Activated CD4-positive, alpha-beta T cell treated with anti-CD3 and anti-CD28 coated beads, Interleukin-2, amount 10 ng/mL, durations not matched to agents 7 days and 5 days (primary cell): ENCODE results near the gene ASB9. TPM values are rescaled to one million over a fixed set of nuclear protein-coding genes. Genes with fewer than 3 reads are reported as not detected.
A peak's percentile ranks its signal among the peaks of the same experiment; 100 is the strongest.
"Not testable (repeated sequence)": the region's sequence is repeated elsewhere in the genome, so short reads cannot be mapped to it uniquely, and the experiment has no call there.

Source experiments
- CTCF ChIA-PET: fragments of 350-600 bp; sonication (Branson Sonifier 250); formaldehyde crosslinking; loops from one replicate; lab custom pipeline; 2021; ENCODE audit warnings: antibody characterized with exemption; lab: Charles Lee
- POLR2A ChIA-PET: fragments of 350-600 bp; sonication (Branson Sonifier 250); formaldehyde crosslinking; loops from one replicate; lab custom pipeline; 2021; ENCODE audit warnings: antibody characterized with exemption; lab: Charles Lee
- DNase-seq: peaks from one replicate; pipeline ENCODE4 v3.0.0-alpha.2; 2020
- H3K27ac Mint-ChIP-seq: one replicate; pipeline ENCODE4 v1.8.0; 2021; ENCODE audit warnings: mild to moderate bottlenecking, moderate library complexity, mixed read lengths
- H3K27me3 Mint-ChIP-seq: one replicate; pipeline ENCODE4 v1.8.0; 2021; ENCODE audit warnings: mixed read lengths
- H3K36me3 Mint-ChIP-seq: one replicate; pipeline ENCODE4 v1.8.0; 2021; ENCODE audit warnings: low read depth, mixed read lengths
- H3K4me1 Mint-ChIP-seq: one replicate; pipeline ENCODE4 v1.8.0; 2021; ENCODE audit warnings: mixed read lengths
- H3K4me3 Mint-ChIP-seq: one replicate; pipeline ENCODE4 v1.8.0; 2021; ENCODE audit warnings: mild to moderate bottlenecking, moderate library complexity, mixed read lengths
- H3K9me3 Mint-ChIP-seq: one replicate; pipeline ENCODE4 v1.8.0; 2021; ENCODE audit warnings: mixed read lengths
- total RNA-seq, 2 experiments: library from RNA; stranded (reverse); gene quantifications; one replicate each; pipeline ENCODE4 v1.2.3, GENCODE V29; 2021

The ASB9 gene, protein sequence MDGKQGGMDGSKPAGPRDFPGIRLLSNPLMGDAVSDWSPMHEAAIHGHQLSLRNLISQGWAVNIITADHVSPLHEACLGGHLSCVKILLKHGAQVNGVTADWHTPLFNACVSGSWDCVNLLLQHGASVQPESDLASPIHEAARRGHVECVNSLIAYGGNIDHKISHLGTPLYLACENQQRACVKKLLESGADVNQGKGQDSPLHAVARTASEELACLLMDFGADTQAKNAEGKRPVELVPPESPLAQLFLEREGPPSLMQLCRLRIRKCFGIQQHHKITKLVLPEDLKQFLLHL
- under 1 TPM; 0.44 to 0.67 TPM for total RNA-seq

DNA sequence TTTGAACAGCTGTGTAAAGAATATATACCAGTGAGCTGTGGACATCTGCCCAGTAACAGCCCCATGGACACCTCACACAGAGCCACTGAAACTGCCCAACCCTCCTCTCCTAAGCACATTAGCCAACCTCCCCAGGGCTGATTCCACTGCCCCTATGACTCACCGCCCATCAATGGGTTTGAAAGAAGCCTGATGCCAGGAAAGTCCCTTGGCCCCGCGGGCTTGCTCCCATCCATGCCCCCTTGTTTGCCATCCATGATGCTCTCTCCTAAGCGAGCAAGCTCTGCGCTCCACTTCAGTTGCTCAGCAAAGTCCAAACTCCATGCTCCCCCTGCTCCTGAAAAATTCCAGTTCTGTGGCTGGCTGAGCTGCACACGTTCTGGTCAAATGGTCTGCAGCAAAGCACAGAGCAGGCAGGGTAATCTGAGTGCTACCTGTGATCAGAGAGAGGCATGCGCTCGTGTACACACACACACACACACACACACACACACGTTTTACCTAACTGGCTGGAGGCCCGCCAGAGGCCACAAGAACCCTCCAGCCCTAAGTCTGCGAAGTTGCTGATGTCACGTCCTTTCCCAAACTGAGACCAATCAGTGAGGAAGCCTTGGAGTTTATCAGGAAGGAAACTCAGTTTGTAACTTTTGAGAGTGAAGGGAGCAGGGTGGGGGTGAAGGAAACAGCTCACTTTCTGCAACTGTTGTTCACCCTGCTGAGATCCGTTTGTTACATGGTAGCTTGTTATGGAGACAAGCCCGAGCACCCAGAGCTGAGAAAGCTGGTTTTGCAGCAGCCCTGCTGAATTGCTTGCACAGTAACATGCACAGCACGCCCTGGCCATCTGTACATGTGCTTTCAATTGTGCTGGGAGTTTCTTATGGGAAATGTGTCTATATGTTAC is at the start of gene ASB9:
TSS of gene ASB9 (minus strand) at position 466 of the 904 bp plus-strand sequence. CDS start at position 257, 209 bp downstream.
- no peaks in the 10 kb centered on the region for H3K9me3 Mint-ChIP-seq
- H3K4me1 Mint-ChIP-seq: peaks cover 10% of the 10 kb centered on the region
- peak within 1 kb of the TSS; percentile 54 for H3K27ac Mint-ChIP-seq
- ChIA-PET CTCF (interaction anchor here (0.8 kb wide), 1 partner anchor 62 kb away, joined by 3 read pairs; no protein-coding TSS in a partner anchor), POLR2A (no interaction called here)
- no peaks in the 10 kb centered on the region for H3K36me3 Mint-ChIP-seq
- no peak for DNase-seq
- no peaks in the 10 kb centered on the region for H3K27me3 Mint-ChIP-seq
- no peak within 1 kb of the TSS for H3K4me3 Mint-ChIP-seq

DNA sequence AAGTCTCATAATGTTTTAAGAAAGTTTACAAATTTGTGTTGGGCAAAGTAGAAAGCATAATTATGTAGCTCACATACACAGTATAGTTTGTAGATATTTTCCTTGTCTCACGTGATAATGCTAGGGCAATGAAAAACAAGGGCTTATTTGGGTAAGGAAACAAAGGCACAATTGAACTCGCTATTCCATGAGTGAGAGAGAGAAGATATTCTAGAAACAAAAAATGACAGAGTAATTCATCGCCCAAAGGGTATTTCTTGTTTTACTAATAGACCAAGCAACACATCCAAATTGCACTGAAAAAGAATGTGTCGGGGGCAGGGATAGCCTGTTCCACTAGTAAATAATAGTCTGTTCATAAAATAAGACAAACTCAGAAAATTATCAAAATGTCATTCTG is 49.2 kb upstream of the ASB9 start:
- no peaks in the 10 kb centered on the region for H3K4me1 Mint-ChIP-seq
- no peaks in the 10 kb centered on the region for H3K27me3 Mint-ChIP-seq
- H3K36me3 Mint-ChIP-seq: peaks cover 15% of the 10 kb centered on the region
- no peaks in the 10 kb centered on the region for H3K9me3 Mint-ChIP-seq
- H3K27ac Mint-ChIP-seq: no peak overlapping the region
- no peak overlapping the region for H3K4me3 Mint-ChIP-seq
- no peak for DNase-seq
- ChIA-PET CTCF (no interaction called here), POLR2A (no interaction called here)

DNA sequence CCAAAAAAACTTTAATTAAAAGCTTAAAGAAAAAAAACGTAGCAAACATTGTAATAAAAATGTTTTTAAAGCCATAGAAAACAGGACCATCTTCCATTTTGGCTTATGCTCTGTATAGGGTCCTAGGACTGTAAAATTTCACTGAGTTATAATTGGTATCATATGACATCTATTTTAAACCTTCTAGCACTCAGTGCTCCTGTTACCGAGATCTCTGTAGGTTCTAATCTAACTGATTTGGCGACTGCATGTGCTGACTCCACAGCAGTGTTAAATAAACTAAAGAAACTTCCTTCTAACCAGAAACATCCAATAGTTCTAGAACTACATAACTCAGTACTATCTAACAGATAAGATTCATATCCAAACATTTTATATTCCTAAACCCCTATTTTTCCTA is 45.6 kb upstream of the ASB9 start, which contains the start of gene ASB11:
TSS of gene ASB11 (minus strand) at position 132 of the 400 bp plus-strand sequence. CDS start at position 97, 35 bp downstream.
- H3K9me3 Mint-ChIP-seq: no peaks in the 10 kb centered on the region
- H3K4me1 Mint-ChIP-seq: no peaks in the 10 kb centered on the region
- POLR2A ChIA-PET: no interaction called here

DNA sequence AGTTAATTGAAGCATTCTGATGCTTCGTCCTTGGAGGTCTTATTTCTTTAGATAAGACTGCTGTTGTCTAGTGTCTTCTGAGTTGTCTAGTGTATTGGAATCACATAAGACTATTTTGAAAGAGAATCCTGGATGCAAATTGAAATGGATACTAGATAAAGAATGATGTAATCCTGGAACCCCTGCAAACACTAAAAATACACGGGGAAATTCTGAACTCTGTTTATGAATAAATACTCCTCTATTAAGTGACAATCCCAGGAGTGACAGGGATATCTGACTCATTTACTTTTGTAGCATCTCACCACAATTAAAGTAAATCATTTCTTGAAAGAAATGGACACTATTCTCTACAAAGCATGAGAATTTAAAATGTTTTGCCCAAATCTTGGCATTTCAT is 44.6 kb upstream of the ASB9 start:
- peaks cover 5% of the 10 kb centered on the region for H3K36me3 Mint-ChIP-seq

More for the DNA sequence above, 45.6 kb upstream of the ASB9 start, which contains the start of gene ASB11:
- Mint-ChIP-seq H3K27me3 (no peaks in the 10 kb centered on the region), H3K27ac (no peak within 1 kb of the TSS), H3K36me3 (peaks cover 9% of the 10 kb centered on the region), H3K4me3 (no peak within 1 kb of the TSS)
- DNase-seq: no peak
- CTCF ChIA-PET: no interaction called here

DNA sequence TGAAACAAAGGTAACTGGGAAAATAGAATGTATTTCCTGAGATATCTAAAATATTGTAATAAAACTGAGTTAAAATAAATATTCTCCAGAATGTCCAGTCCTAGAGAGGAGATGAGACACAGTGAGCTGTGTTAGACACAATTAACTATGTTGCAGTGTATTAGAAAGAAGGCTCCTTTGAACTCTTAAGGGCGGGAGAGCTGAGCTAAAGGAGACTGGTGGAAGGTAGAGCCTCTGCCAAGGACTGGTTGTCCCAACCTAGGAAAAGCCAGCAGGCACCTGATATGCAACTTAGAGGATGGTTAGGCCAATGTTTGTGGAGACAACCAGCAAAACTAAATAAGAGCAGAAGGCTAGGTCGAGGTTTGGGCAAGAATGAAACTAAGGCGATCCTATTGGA is 41.2 kb upstream of the ASB9 start:
- ChIA-PET POLR2A (no interaction called here), CTCF (interaction anchor here (0.5 to 1.1 kb wide), 2 partner anchors 202 to 1781 kb away, joined by 3 to 5 read pairs; no protein-coding TSS in a partner anchor)
- Mint-ChIP-seq H3K9me3 (no peaks in the 10 kb centered on the region), H3K27ac (no peak overlapping the region), H3K36me3 (no peaks in the 10 kb centered on the region), H3K4me1 (no peaks in the 10 kb centered on the region), H3K27me3 (no peaks in the 10 kb centered on the region), H3K4me3 (no peak overlapping the region)
- no peak for DNase-seq

More for the DNA sequence above, 44.6 kb upstream of the ASB9 start:
- POLR2A ChIA-PET: no interaction called here
- Mint-ChIP-seq H3K27me3 (no peaks in the 10 kb centered on the region), H3K27ac (no peak overlapping the region), H3K4me3 (no peak overlapping the region), H3K4me1 (no peaks in the 10 kb centered on the region), H3K9me3 (no peaks in the 10 kb centered on the region)
- DNase-seq: no peak
- CTCF ChIA-PET: no interaction called here

DNA sequence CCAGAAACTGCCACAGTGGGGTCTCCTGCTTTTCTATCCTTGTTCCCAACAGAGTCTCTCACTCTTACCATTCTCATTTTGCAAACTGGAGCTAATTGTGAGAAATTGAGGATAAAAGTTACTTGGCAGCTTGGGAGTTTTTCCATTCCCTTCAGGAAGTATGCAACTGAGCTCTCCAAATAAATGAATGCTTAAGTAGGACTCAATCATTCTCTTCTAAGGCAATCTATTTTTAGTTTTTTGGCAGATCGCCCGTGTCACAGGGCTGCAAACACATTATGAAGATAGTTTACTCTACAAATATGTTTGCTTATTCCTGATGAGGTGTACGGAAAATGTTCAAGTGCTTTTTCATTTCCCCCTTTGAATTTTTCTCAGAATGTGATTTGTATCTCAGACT is 40.2 kb upstream of the ASB9 start:
- Mint-ChIP-seq H3K27me3 (no peaks in the 10 kb centered on the region), H3K36me3 (no peaks in the 10 kb centered on the region), H3K4me3 (no peak overlapping the region), H3K4me1 (no peaks in the 10 kb centered on the region), H3K9me3 (no peaks in the 10 kb centered on the region), H3K27ac (no peak overlapping the region)
- CTCF ChIA-PET: no interaction called here
- POLR2A ChIA-PET: no interaction called here
- DNase-seq: no peak

DNA sequence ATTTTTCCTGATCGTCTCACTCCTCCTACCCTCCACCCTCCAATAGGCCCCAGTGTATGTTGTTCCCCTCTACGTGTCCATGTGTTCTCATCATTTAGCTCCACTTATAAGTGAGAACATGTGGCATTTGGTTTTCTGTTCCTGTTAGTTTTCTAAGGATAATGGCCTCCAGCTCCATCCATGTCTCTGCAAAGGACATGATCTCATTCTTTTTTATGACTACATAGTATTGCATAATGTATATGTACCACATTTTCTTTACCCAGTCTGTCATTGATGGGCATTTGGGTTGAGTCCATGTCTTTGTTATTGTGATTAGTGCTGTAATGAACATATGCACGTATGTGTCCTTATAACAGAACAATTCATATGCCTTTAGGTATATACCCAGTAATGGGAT is 36.0 kb upstream of the ASB9 start:
- DNase-seq, H3K36me3 Mint-ChIP-seq, H3K9me3 Mint-ChIP-seq, H3K27me3 Mint-ChIP-seq, H3K4me3 Mint-ChIP-seq, CTCF ChIA-PET, H3K27ac Mint-ChIP-seq, POLR2A ChIA-PET: not testable (repeated sequence)
- peaks cover 12% of the 10 kb centered on the region for H3K4me1 Mint-ChIP-seq

DNA sequence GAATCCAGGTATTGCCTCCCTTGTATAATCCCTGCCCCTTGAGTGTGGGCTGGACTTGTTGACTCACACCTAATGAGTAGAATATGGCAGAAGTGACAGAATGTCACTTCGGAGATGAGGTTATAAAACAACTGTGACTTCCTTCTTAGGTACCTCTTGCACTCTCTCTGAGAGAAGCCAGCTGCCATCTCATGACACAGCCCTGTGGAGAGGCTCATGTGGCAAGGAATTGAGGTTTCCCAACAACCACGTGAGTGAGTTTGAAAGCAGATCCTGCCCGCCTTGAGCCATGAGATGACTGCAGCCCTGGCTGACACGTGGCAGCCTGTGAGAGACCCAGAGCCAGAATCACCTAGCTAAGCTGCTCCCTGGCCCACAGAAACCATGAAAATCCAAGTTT is 32.0 kb upstream of the ASB9 start:
- Mint-ChIP-seq H3K9me3 (no peaks in the 10 kb centered on the region), H3K27ac (no peak overlapping the region), H3K27me3 (no peaks in the 10 kb centered on the region), H3K4me1 (peaks cover 19% of the 10 kb centered on the region), H3K36me3 (no peaks in the 10 kb centered on the region), H3K4me3 (no peak overlapping the region)
- peak; percentile 6 for DNase-seq
- POLR2A ChIA-PET: no interaction called here
- CTCF ChIA-PET: interaction anchor here (1.4 kb wide), 1 partner anchor 12 kb away, joined by 4 read pairs; no protein-coding TSS in a partner anchor

DNA sequence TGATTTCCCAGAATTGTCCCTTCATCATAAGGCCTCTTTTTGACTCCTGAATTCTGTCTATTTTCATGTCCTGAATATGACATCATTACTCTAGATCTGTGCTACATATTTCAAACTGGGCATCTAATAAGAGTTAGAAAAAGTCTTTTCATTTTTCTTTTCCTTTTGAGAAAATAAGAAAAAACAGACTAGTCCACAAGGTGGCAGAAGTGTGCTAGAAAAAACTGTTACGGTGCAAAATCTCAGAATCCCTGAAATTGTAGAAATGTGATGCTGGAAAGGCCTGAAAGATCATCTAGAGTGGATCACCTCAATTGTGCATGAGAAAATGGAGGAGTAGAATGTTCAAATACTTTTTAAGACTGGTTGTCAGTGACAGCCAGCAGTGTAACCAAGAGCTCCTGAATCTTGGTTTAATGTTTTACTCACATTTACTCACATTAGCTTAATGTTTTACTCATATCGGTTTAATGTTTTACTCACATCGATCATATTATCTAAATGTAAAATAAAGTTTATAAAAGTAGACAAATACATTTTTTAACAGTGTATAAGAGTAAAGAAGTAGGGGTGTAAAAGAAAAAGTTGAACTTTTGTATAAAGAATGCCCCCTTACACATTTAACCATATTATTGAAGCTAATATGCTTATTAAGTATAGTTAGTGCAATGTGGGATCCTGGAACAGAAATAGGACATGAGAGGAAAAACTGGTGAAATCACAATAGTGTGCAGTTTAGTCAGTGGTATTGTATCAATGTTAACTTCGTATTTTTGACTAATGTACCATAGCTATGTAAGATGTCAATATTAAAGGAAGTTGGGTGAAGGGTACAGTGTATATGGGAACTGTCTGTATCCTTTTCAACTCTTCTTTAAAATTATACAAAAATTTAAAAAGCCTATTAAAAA is 30.3 kb upstream of the ASB9 start:
- Mint-ChIP-seq H3K27ac (no peak overlapping the region), H3K27me3 (no peaks in the 10 kb centered on the region), H3K4me1 (peaks cover 19% of the 10 kb centered on the region), H3K4me3 (no peak overlapping the region), H3K36me3 (no peaks in the 10 kb centered on the region), H3K9me3 (no peaks in the 10 kb centered on the region)
- CTCF ChIA-PET: no interaction called here
- DNase-seq: peak; percentile 6
- POLR2A ChIA-PET: no interaction called here

DNA sequence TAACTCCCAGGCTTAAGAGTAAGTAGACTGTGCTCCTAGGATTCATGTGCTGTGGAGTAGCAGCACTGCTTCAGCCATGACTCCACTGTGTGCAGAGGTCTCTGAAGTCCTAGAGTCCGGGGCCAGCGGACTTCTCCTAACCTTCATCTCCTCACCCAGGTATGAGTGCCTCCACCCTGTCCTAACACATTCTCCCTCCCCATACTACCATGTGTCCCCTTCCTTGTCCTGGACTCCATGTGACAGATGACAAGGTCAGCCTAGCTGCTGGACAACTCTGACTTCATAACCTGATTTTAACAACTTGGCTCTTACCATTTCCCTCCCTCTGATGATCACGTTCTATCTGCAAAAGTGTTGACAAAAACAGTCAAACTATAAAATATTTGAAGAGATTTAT is 28.9 kb upstream of the ASB9 start:
- H3K36me3 Mint-ChIP-seq: no peaks in the 10 kb centered on the region
- no peaks in the 10 kb centered on the region for H3K9me3 Mint-ChIP-seq
- H3K27ac Mint-ChIP-seq: no peak overlapping the region
- H3K4me1 Mint-ChIP-seq: peaks cover 19% of the 10 kb centered on the region
- ChIA-PET CTCF (no interaction called here), POLR2A (no interaction called here)
- H3K4me3 Mint-ChIP-seq: no peak overlapping the region
- H3K27me3 Mint-ChIP-seq: no peaks in the 10 kb centered on the region
- no peak for DNase-seq

DNA sequence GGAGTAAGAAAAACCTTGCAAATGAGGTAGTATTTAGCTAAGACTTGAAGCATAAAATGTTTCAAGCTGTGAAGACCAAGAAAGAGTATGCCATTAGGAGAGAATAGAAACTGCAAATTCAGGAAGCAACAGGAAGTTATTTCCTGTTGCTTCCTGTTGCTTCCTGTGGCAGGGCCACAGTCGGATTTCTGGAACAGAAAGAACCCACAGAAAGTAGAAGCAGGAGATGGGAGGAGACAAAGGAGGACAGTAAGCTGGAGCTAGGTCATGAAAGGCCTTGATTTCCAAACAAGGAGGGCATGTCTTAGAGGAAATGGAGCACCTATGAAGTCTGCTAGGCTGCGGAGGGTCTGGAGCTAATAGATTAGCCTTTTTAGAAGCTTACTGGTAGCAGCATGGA is 28.3 kb upstream of the ASB9 start:
- H3K27me3 Mint-ChIP-seq: no peaks in the 10 kb centered on the region
- no peaks in the 10 kb centered on the region for H3K9me3 Mint-ChIP-seq
- ChIA-PET CTCF (interaction anchor here (0.7 kb wide), 1 partner anchor 39 kb away, joined by 3 read pairs; no protein-coding TSS in a partner anchor), POLR2A (no interaction called here)
- no peak overlapping the region for H3K4me3 Mint-ChIP-seq
- DNase-seq: no peak
- H3K27ac Mint-ChIP-seq: no peak overlapping the region
- H3K36me3 Mint-ChIP-seq: no peaks in the 10 kb centered on the region
- H3K4me1 Mint-ChIP-seq: peaks cover 19% of the 10 kb centered on the region

DNA sequence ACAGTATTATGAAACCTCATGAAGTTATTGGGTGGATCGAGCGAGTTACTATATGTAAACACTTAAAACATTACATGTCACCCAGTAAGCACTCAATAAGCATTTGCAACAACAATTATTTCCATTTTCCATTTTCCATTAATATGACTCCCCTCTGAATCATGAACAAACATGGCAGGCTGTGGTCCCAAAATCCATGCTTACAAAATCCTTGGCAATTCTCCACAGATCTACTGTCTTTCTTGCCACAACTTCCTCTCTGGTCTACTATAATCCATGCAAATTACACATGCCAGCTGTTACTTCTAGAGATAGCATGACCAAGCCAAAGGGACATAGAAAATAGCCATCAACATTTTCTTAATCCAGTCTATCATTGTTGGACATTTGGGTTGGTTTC is 23.6 kb upstream of the ASB9 start:
- Mint-ChIP-seq H3K4me1 (peaks cover 5% of the 10 kb centered on the region), H3K27me3 (no peaks in the 10 kb centered on the region), H3K9me3 (no peaks in the 10 kb centered on the region), H3K36me3 (no peaks in the 10 kb centered on the region), H3K4me3 (no peak overlapping the region), H3K27ac (no peak overlapping the region)
- no peak for DNase-seq
- POLR2A ChIA-PET: no interaction called here
- CTCF ChIA-PET: no interaction called here
